Fibroblast of mammary gland (primary cell): ENCODE measurements around the gene ADGRB2.

ENCODE experiments used
- DNase-seq: peaks from one replicate; pipeline ENCODE4 v3.0.0-alpha.2; 2010; ENCODE audit warnings: low read depth
- H3K4me3 ChIP-seq: 2 replicates; pipeline ENCODE4 v1.5.1; 2011; ENCODE audit warnings: low read depth, mild to moderate bottlenecking, low read length, moderate library complexity; ENCODE audit not compliant: control insufficient read depth
- CTCF ChIP-seq: conservative IDR thresholded peaks from 2 replicates; pipeline ENCODE4 v1.5.1; 2011; ENCODE audit warnings: low read depth, low read length, inconsistent platforms; ENCODE audit not compliant: control insufficient read depth, insufficient read depth

The ADGRB2 gene

GRCh38 chr1:31696242-31696641 lies 67.9 kb downstream of the ADGRB2 start:
- TF ChIP-seq CTCF, result no peak
- no peak for DNase-seq
- no peak overlapping the region for H3K4me3 ChIP-seq

- H3K4me3 ChIP-seq, result no peak overlapping the region
- DNase-seq, result no peak
- TF ChIP-seq CTCF, result no peak
These were observed 68.8 kb downstream of the ADGRB2 start for GRCh38 chr1:31695327-31695726.

- no peak overlapping the region for H3K4me3 ChIP-seq
- no peak for TF ChIP-seq CTCF
- DNase-seq, result no peak
These were observed 69.2 kb downstream of the ADGRB2 start for GRCh38 chr1:31694964-31695313.

GRCh38 chr1:31694069-31694963 lies 69.8 kb downstream of the ADGRB2 start:
- no peak for TF ChIP-seq CTCF
- no peak overlapping the region for H3K4me3 ChIP-seq
- DNase-seq, result no peak

- TF ChIP-seq CTCF, result no peak
- DNase-seq, result no peak
- no peak overlapping the region for H3K4me3 ChIP-seq
These were observed 70.9 kb downstream of the ADGRB2 start for GRCh38 chr1:31693231-31693630.

- H3K4me3 ChIP-seq, result no peak overlapping the region
- DNase-seq, result no peak
- TF ChIP-seq CTCF, result no peak
These were observed 72.2 kb downstream of the ADGRB2 start for GRCh38 chr1:31691951-31692350.
